GM18873 (cell line): ENCODE data around the gene ASH1L.
"Not testable (repeated sequence)": the region's sequence is repeated elsewhere in the genome, so short reads cannot be mapped to it uniquely, and the experiment has no call there.

Source experiments
- ATAC-seq: cut with Tn5 transposase; IDR thresholded peaks from one replicate; pipeline ENCODE4 v1.9.1; 2021; ENCODE audit warnings: mild to moderate bottlenecking, moderate library complexity, moderate number of reproducible peaks; ENCODE audit not compliant: unreplicated experiment, low FRiP score

Gene ASH1L

GRCh38 chr1:155318082-155318481 is 244.5 kb downstream of the ASH1L start:
- no peak for ATAC-seq

DNA sequence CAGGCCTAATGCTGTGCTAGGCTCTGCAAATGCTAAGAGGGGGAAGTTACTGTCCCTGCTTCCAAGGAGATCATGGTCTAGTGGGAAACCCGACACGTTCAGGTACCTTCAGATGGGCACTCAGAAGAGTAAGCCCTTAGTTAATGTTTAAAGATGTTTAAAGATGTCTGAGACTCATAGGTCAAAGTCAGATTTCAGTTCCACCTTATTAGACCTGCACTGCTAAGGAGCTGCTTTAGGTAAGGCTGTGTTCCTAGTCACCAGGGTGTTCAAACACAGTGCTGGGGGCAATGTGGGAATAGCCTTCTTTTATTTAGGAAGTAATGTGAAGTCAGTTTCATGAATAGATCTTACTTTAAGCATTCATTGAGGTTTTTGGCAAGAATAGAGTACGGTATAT is 245.7 kb downstream of the ASH1L start:
- ATAC-seq: no peak

DNA sequence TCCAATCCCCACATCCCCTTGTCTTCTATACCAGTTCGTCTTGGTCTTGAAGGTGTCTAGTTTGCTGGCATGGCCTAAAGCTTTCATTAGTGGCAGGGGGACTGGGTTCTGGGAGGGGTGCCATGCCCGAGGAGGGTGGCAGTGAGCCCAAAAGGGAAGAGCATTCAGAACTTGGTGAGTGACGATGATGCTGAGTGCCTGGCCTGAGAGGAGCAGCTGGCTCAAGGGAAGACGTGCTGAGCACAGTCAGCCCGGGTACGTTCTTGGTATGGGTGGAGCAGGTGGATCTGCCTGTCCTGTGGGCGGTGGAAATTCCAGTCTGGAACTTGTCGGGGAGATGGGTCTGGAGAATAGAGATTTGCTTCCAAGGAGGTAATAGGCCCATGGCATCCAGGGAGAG is 249.3 kb downstream of the ASH1L start:
- ATAC-seq: no peak

- no peak for ATAC-seq
Measured at GRCh38 chr1:155309423-155310021, 253.1 kb downstream of the ASH1L start.

GRCh38 chr1:155308493-155309422 is 253.8 kb downstream of the ASH1L start, which contains the start of gene FDPS:
Gene FDPS (plus strand): TSS chr1:155308866. CDS start chr1:155309790, 924 bp downstream.
- peak; percentile 86 for ATAC-seq

GRCh38 chr1:155307247-155307740 is 255.3 kb downstream of the ASH1L start:
- no peak for ATAC-seq

DNA sequence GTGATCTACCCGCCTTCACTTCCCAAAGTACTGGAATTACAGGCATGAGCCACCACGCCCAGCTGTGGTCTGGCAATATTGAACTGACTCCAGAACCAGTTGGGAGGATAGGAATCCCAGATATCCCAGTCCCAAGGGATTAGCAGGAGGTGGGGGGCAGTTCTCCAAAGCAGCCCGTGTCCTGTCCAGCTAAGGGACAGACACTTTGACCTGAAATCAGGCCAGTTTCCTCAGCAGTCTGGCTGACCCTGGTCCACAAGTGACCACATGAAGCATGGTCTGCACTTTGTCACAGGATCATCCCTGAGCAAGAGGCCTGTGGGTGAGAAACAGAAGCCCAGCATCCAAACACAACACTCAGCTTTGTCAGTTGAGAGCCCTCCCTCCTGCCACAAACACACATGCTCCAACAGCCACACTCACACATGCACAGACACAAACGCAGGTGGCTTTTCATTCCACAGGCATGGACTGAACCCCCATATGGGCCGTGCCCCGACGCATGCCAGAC is 256.7 kb downstream of the ASH1L start:
- ATAC-seq: no peak

GRCh38 chr1:155304558-155305063 is 258.0 kb downstream of the ASH1L start:
- no peak for ATAC-seq

DNA sequence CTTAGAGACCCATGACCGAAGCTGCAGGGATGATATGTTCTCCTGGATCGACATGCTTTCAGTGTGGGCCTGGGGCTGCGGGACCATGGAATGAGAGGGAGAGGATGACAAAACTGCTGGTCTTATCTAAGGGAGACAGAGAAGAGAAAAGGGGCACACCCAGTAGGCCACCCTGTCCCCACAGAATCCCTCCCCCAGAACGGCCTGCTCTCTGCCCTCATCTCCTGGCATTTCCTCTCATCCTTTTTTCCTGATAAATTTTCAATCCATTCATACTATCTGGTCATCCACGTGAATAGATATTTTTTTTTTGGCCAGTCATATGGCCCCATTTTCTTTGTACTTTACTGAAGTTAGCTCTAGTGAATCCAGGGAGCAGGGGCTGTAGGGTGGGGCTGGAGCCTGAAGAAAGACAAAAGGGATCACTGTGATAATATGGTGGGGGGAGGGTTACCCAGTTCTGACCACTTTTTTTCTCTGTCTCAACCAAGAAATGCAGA is 261.2 kb downstream of the ASH1L start, which contains the start of gene PKLR:
TSS of gene PKLR (minus strand) at position 97 of the 500 bp plus-strand sequence. CDS start at position 54, 43 bp downstream.
- ATAC-seq: no peak

GRCh38 chr1:155300553-155301329 is 261.9 kb downstream of the ASH1L start:
- no peak for ATAC-seq

DNA sequence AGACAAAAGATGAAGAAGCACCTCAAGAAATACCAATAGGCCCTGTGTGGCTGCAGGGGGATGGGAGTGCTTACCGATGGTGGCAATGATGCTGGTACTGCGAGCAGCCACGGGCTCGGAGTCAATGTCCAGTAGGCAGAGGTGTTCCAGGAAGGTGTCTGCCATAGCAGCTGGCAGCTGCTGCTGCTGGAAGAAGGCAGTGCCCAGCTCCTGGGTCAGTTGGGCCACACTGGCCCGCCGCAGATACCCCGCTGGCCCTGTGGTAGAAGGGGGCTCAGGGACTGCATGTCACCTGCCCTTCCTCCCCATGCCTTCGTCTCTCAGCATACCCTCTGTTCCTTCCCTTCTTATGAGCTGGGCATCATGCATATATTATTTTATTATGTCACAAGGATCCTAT is 262.6 kb downstream of the ASH1L start:
- ATAC-seq: no peak

DNA sequence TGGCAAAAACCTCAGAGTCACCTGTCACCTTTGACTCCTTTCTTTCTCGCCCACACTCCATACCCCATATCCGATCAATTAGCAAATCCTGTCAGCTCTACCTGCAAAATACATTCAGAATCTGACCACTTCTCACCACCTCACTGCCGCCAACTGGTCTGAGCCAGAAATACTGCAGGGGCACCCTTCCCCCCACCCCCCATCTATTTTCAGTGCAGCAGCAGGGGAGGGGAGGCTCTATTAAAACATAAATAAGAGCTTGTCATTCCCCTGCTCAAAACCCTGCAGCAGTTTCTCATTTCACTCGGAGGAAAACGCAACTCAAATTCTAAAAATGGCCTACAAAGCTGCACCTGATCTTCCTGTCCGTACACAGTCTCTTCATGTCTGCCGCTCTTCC is 265.2 kb downstream of the ASH1L start:
- ATAC-seq: no peak

DNA sequence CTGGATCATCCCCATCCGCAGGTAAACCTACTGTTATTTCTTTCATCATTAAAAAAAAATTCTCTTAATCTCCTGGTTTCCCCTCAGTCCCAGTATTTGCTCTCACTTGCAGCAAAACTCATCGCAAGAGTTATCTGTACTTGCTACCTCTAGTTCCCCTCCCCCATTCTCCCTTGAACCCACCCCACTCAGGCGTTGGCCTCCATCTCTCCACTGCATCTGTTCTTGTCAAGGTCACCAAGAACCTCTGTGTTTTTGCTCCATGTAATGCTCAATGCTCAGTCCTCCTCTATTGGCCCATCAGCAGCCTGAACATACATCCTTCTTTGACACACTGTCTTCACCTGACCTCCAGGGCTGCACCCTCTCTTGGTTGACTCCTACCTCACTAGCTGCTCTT is 265.9 kb downstream of the ASH1L start:
- no peak for ATAC-seq

DNA sequence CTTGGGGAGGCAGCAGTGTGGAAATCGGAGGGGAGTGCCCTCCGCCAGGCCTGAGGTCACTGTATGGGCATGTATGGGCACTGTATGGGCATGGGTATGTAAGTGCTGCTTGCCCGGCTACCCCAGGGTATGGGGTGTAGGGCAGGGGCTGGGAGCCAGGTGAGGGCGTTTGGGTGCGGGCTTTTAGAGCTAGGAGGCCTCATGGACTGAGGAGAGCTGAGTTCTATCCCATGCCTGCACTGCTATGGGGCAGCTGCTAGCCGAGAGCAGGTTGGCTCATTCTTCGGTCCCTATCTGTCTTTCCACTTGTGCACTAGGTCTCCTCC is 266.7 kb downstream of the ASH1L start:
- ATAC-seq: no peak

GRCh38 chr1:155295183-155295941 is 267.2 kb downstream of the ASH1L start:
- ATAC-seq: no peak

- ATAC-seq: no peak
Measured at GRCh38 chr1:155294520-155295182, 268.0 kb downstream of the ASH1L start.

DNA sequence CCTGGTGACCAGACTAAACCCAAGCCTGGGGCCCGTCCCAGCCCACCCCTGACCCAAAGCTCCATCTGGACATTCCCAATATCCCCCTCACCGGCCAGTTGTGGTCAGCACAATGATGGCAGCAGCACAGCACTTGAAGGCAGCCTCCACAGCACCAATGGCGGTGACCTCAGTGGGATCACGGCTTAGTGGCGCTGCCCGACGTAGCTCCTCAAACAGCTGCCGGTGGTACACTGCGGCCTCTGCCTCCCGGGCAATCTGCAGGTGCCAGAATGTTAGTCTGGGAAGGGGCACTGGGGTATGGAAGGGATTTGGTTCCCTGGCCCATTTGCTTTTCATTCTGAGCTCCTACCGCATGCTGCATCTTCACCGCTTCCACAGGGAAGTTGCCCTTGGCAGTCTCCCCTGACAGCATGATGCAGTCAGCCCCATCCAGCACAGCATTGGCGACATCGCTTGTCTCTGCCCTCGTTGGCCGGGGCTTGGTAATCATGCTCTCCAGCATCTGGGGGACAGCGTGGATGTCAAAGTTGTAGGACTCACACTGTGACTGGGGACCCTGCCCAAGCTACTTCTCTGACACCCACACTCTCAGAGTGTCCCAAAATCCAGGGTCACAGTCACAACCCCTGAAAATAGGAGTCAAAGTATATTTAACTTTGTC is 269.4 kb downstream of the ASH1L start:
- ATAC-seq: no peak

- ATAC-seq: not testable (repeated sequence)
Measured at GRCh38 chr1:155291006-155291405, 271.6 kb downstream of the ASH1L start.
